Measurements from ENCODE around the gene BCAR3.
"Not testable (repeated sequence)": the region's sequence is repeated elsewhere in the genome, so short reads cannot be mapped to it uniquely, and the experiment has no call there.

BCAR3 gene

GRCh38 chr1:93593854-93594602 lies 87.6 kb downstream of the BCAR3 start:
- no peak for DNase-seq

DNA sequence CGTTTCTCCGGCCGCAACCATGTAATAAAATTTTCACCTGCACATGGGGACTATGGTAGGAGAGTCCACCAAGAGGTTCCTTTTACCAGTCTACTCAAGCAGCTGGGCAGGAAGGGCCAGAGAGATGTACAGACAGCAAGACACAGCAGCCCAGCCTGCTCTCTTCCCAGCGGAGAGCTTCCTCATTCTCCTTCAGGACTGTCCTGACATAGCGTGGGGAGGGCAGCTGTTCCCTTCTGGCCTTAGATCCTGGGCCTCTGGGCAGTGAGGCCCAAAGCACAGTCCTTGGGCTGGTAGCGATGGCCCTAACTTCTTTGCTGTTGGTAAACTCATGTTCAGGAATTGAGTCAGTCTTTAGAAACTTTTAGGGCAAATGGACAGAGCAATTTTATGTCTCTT lies 89.1 kb downstream of the BCAR3 start:
- DNase-seq, result no peak

DNA sequence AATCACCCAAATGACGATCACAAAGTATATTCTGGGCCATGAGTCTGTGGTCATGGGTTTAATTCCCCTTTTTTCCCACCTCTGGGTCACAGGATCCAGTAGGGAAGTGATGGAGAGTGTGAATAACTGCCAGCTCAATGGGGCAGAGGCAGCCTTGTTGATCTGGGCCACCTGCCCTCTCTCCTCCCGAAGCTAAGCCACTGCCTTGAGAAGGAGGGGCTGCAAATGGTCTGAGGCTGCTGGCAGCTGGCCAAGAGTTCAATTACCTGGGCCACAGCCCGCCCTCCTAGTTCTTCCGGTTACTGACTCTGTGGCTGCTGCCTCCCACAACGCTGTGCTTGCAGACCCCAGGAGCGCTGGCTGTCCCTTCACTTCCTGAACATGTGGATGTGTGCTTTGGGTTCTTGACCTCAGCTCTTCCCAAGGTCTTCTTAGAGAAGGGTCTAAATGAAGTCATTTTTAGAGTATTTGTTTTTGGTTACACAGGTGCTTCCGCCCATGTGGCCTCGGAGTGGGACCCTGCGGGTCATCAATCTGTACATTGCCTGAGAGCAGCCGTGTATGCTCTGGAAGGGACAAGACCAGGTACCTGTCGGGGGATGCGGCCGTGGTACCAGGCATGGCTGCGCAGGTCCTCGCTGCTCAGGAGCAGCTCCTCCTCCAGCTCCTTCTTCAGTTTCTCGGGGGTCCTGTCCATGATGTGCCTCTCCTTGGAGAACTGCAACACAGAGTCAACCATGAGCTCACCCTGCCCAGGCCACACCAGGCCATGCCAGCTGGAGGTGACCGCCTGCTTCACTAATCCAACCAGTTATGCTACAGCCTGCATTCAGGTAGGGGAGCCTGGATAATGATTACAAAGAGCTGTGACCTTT lies 89.7 kb downstream of the BCAR3 start:
- peak; percentile 80 to 91 for DNase-seq

DNA sequence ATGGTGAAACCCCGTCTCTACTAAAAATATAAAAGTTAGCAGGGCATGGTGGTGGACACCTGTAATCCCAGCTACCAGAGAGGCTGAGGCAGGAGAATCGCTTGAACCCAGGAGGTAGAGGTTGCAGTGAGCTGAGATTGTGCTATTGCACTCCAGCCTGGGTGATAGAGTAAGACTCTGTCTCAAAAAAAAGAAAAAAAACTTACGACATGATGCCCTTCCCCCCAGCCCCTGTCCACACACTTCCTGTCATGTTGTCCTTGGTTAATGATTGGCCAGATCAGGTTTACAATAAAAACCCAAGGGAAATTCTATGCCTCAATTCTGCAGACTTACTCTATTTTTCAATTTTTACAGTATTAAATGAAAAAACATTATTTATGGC lies 90.4 kb downstream of the BCAR3 start:
- not testable (repeated sequence) for DNase-seq

- DNase-seq, result no peak
Observed at GRCh38 chr1:93588955-93589354, 92.7 kb downstream of the BCAR3 start.

DNA sequence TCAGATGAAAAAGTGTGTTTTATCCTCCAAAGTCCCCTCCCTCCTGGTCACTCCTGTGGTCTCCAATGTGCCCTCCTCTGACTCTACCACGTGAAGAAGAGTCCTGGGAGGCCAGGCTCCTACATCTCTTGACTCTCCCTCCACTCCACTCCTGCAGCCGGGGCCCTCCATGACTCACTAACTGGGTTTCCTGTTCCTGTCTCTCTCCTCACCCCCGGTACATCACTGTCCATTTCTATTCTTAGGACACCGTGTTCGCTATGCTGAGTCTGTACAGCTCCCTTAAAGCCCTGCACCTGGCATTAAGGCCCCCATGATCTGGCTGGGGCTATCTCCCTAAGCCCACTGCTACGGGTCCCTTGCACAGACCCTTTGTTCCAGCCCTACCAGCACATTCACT lies 93.4 kb downstream of the BCAR3 start:
- no peak for DNase-seq

DNA sequence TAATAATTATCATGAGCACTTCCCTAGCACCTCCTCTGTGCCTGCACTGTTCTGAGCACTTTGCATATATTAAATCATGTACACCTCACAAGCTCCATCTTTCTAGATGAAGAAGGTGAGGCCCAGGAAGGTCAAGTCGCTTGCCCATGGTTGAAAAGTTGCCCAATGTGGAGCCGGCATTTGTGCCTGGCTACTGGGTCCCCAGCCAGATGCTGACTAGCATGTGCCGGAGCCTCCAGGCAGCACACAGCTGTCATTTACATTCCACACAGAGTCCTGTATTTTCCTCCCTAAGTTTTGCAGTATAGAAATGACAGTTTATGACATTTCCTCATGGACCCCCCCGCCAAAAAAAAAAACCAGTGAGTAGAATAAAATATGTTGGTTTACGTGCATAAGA lies 94.3 kb downstream of the BCAR3 start:
- DNase-seq, result no peak

DNA sequence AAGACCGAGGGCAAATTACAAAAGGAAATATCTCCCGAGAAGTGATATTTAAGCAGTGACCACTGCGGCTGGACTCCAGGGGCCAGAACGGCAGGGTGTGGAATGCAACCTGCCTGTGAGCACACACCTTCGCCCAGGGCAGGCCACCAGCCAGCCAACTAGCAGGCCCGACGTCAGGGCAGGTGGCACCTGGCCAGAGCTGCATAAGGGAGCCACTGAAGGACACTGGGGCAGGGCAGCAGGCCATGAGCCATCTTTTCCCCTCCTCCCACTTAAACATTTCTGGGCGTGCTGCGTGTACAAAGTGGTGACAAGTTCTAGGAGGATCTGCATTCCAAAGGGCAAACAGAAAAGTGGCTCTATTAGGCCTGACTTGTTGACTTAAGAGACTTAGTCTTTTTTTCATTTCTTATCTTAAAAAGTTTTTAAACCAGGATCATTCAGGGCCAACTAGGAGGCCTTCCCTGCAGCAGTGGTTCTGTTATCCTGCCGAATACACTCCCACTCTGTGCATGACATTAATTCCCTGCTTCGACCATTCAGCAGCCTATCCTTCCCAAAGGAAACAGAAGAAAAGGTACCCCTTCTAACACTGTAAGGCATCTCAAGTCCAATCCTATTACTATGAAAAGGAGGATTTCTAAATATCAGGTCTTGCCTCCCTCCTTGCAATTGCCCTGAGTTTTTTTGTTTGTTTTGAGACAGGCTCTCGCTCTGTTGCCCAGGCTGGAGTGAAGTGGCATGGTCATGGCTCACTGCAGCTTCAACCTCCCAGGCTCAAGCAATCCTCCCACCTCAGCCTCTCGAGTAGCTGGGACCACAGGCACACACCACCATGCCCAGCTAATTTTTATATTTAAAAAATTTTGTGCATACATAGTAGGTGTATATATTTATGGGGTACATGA lies 96.3 kb downstream of the BCAR3 start:
- DNase-seq, result no peak

- no peak for DNase-seq
Observed at GRCh38 chr1:93584261-93585003, 97.2 kb downstream of the BCAR3 start.

GRCh38 chr1:93581917-93582850 lies 99.5 kb downstream of the BCAR3 start:
- DNase-seq, result no peak

- no peak for DNase-seq
Observed at GRCh38 chr1:93579891-93580290, 101.7 kb downstream of the BCAR3 start.

DNA sequence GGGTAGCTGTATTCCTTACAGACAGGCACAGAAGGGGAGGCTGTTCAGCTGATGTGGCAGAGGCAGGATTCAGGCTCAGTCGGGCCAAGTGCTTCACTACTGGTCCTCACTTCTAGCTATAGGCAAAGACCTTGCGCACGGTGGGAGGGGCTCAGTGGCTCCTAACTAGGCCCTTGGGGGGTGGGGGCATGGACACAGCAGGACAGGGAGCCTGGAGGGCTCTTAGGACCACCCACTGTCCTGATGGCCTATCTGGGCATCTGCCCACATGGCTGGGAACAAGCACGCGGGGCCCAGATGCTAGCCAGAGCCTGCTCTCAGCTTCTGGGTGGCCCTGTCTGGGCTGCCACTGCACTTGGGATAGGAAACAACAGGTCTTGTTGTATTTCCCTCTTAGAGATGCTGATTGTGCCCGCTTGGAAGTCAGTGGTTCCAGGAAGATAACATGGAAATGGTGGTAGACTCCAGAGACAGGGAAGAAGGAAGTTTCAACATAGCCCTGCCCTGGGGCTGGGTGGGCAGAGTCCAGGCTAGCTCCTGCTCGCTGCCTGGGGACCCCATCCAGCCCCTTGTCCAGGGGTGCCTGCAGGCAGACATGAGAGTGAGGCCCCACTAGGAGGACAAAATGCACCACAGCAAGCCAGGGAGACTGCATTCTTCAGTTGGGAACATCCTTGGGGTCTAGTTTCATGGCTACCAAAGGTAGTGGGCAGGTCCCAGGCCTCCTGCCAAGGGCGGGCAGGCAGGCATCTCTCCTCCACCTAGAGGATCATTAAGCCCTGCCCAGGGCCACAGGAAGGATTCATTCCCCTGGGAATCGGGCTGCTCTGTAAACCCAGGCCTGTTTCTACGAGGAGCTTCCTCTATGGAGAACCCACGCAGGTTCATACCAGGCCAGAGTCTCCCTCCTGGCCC lies 102.5 kb downstream of the BCAR3 start:
- no peak for DNase-seq

DNA sequence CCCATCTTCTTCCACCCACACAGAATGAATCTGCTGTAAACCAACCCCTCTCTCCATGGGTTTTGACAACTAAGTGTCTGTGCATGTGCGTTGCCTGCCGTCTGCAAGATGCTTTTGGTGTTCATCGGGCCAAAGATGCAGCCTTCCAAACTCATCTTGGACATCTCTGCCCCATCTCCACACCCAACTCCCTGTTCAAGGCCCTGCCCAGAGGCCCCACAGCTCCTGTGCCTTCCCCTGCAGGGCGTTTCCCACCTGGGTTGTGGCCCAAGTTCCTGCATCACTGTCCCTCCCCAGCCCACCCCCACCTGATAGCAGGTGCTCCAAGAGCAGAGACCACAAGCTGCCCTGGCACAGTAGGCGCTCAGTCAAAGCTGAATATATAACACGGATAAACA lies 103.2 kb downstream of the BCAR3 start:
- DNase-seq, result no peak

- DNase-seq, result no peak
Observed at GRCh38 chr1:93577536-93578432, 103.9 kb downstream of the BCAR3 start.

DNA sequence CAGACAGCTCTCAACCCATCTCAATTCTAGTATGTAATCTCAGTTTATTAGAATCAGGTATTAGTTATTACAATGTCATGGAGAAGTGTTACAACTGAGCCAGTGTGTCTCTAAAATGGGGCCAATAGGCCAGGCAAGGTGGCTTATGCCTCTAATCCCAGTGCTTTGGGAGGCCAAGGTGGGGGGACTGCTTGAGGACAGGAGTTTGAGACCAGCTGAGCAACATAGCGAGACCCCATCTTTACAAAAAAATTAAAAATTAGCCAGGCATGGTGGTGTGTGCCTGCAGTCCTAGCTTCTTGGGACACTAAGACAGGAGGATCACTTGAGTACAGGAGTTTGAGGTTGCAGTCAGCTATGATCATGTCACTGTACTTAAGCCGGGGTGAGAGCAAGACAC lies 104.9 kb downstream of the BCAR3 start:
- DNase-seq, result no peak

- no peak for DNase-seq
Observed at GRCh38 chr1:93576346-93576745, 105.3 kb downstream of the BCAR3 start.

- peak in 1 of 2 experiments; percentile 21 for DNase-seq
Observed at GRCh38 chr1:93575621-93576284, 105.9 kb downstream of the BCAR3 start.

DNA sequence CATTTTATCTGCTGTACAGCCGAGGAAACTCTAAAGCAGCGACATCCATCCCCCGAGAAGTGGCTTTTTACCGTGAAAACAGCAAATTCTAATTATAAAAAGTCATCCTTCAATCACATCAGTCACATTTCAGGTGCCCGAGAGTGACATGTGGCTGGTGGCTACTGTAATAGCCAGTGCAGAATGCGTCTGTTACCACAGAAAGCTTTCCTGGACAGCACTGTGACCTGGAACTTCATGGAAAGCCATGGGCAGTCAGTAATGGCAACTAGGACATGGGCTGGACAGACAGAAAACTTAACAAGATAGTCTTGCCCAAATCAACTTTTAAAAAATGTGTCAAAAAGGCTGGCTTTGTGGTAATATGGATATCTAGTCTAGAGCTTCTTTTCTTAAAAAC lies 106.6 kb downstream of the BCAR3 start:
- DNase-seq, result no peak
